Endothelial cell of umbilical vein (primary cell): ENCODE measurements around the gene MVP. TPM values are rescaled to one million over a fixed set of nuclear protein-coding genes. Genes with fewer than 3 reads are reported as not detected.

Experiments
- BruUV-seq: library from RNA; stranded (reverse); fragments of 400-500 nt; replicated peaks from 2 replicates; lab custom pipeline; 2021; lab: Mats Ljungman, UMichigan
- CTCF ChIA-PET: fragments of 300-600, 350-600 bp; sonication (Branson Sonifier 250); formaldehyde crosslinking; loops from one replicate; lab custom pipeline; 2021; ENCODE audit warnings: antibody characterized with exemption, inconsistent platforms; lab: Charles Lee
- POLR2A ChIA-PET: fragments of 300-600, 350-600 bp; sonication (Branson Sonifier 250); formaldehyde crosslinking; loops from one replicate; lab custom pipeline; 2021; ENCODE audit warnings: antibody characterized with exemption, inconsistent platforms; lab: Charles Lee
- DNase-seq: peaks from one replicate; pipeline ENCODE4 v3.0.0-alpha.2; 2011; ENCODE audit warnings: low read depth, low spot score
- FAIRE-seq: peaks from 2 replicates; lab custom pipeline; 2011; peaks lifted over from hg19 to GRCh38; lab: Jason Lieb, UNC
- H2AFZ ChIP-seq: 2 replicates; pipeline ENCODE4 v1.6.0; 2012; ENCODE audit warnings: low read depth, low read length, control low read depth, inconsistent platforms
- H3K27ac ChIP-seq: 2 replicates; pipeline ENCODE4 v1.5.1; 2011; ENCODE audit warnings: low read depth, mild to moderate bottlenecking, control low read depth, low read length, moderate library complexity; ENCODE audit not compliant: insufficient read depth
- H3K27me3 ChIP-seq, 2 experiments: 2 replicates each; pipeline versions ENCODE4 v1.6.0 to v1.6.1; 2011; ENCODE audit warnings: low read length in 2 of 2, mixed read lengths in 1 of 2; ENCODE audit not compliant: control insufficient read depth in 2 of 2, insufficient read depth in 2 of 2
- H3K36me3 ChIP-seq, 2 experiments: 2 replicates in 1 of 2; 3 replicates in 1 of 2; pipeline ENCODE4 v1.5.1; 2011; ENCODE audit warnings: low read length in 2 of 2, mild to moderate bottlenecking in 1 of 2, moderate library complexity in 1 of 2; ENCODE audit not compliant: control insufficient read depth in 2 of 2, insufficient read depth in 2 of 2; ENCODE audit errors: extremely low read depth in 1 of 2
- H3K4me1 ChIP-seq: 3 replicates; pipeline ENCODE4 v1.5.1; 2011; ENCODE audit warnings: mild to moderate bottlenecking, low read length; ENCODE audit not compliant: control insufficient read depth, insufficient read depth; ENCODE audit errors: extremely low read depth
- H3K4me2 ChIP-seq: 2 replicates; pipeline ENCODE4 v1.6.1; 2011; ENCODE audit warnings: low read length, control low read depth, mixed read lengths; ENCODE audit not compliant: insufficient read depth
- H3K4me3 ChIP-seq, 3 experiments: fragments of 200-600 bp in 1 of 3; sonication (generic), shearing (Covaris generic) in 1 of 3; replicated peaks in 1 of 3; 2 replicates each; pipeline ENCODE4 v1.5.1; 2011 to 2016; ENCODE audit warnings: control low read depth in 3 of 3, low read length in 3 of 3, mild to moderate bottlenecking in 2 of 3, inconsistent platforms in 1 of 3, low read depth in 1 of 3, moderate library complexity in 1 of 3; ENCODE audit not compliant: insufficient read depth in 1 of 3
- H3K79me2 ChIP-seq: 2 replicates; pipeline ENCODE4 v1.6.0; 2012; ENCODE audit warnings: low read length, inconsistent platforms; ENCODE audit not compliant: control insufficient read depth, insufficient read depth
- H3K9ac ChIP-seq: replicated peaks from 2 replicates; pipeline ENCODE3; 2011; ENCODE audit warnings: low read length, control low read depth; ENCODE audit not compliant: insufficient read depth; ENCODE audit errors: extremely low read depth
- H3K9me1 ChIP-seq: replicated peaks from 3 replicates; pipeline ENCODE4 v1.6.0; 2011; ENCODE audit warnings: mild to moderate bottlenecking, low read length; ENCODE audit not compliant: control insufficient read depth, insufficient read depth; ENCODE audit errors: extremely low read depth
- H3K9me3 ChIP-seq: replicated peaks from 2 replicates; pipeline ENCODE4 v1.5.1; 2012; ENCODE audit warnings: low read length, inconsistent platforms; ENCODE audit not compliant: control insufficient read depth, insufficient read depth
- H4K20me1 ChIP-seq: replicated peaks from 2 replicates; pipeline ENCODE3; 2011; ENCODE audit warnings: mild to moderate bottlenecking, low read length; ENCODE audit not compliant: control insufficient read depth, insufficient read depth; ENCODE audit errors: extremely low read depth
- EZH2 ChIP-seq: IDR thresholded peaks from 2 replicates; pipeline ENCODE4 v1.6.1; 2012; ENCODE audit warnings: borderline replicate concordance, low read depth, mild to moderate bottlenecking, moderate library complexity, low read length, inconsistent platforms; ENCODE audit not compliant: severe bottlenecking
- FOS ChIP-seq: IDR thresholded peaks from 2 replicates; pipeline ENCODE4 v1.6.1; 2011; ENCODE audit warnings: mild to moderate bottlenecking, low read length, moderate library complexity, borderline replicate concordance; ENCODE audit not compliant: insufficient read depth
- GATA2 ChIP-seq: IDR thresholded peaks from 2 replicates; pipeline ENCODE4 v1.7.0; 2011; ENCODE audit warnings: low read depth, mild to moderate bottlenecking, moderate library complexity, mixed read lengths, low read length; ENCODE audit not compliant: insufficient read length, insufficient read depth
- JUN ChIP-seq: IDR thresholded peaks from 2 replicates; pipeline ENCODE4 v1.6.1; 2011; ENCODE audit warnings: borderline replicate concordance, low read depth; ENCODE audit not compliant: insufficient read length, insufficient read depth
- MYC ChIP-seq: IDR thresholded peaks from one replicate; pipeline ENCODE4 v1.6.1; 2011; ENCODE audit warnings: mild to moderate bottlenecking, low read depth, low read length
- POLR2AphosphoS5 ChIP-seq: IDR thresholded peaks from 2 replicates; pipeline ENCODE4 v1.6.1; 2012; ENCODE audit warnings: low read depth, mild to moderate bottlenecking, control low read depth, low read length, moderate library complexity; ENCODE audit not compliant: insufficient read depth
- dilution Hi-C: fragments of 300-500 bp; cut with MboI; formaldehyde crosslinking; loops from one replicate; pipeline ENCODE4 v1.15.0; 2019; ENCODE audit warnings: low sequenced_read_pairs; ENCODE audit not compliant: extremely low pct_ligation_motif_present
- intact Hi-C: fragments of 100-400 bp; cut with micrococcal nuclease; formaldehyde crosslinking; loops from one replicate; pipeline ENCODE4 v1.10.0; 2022
- polyA plus RNA-seq, 4 experiments: library from polyadenylated mRNA; depleted of rRNA in 3 of 4; stranded (reverse) in 3 of 4; unstranded in 1 of 4; fragments of >200 nt; gene quantifications; 2 replicates each; pipeline versions ENCODE4 v1.2.1 to v1.2.3, GENCODE V29; 2011 to 2012; ENCODE audit warnings: missing spikeins in 1 of 4
- total RNA-seq: library from RNA; stranded (reverse); gene quantifications from 2 replicates; pipeline ENCODE4 v1.2.3, GENCODE V29; 2021
- TF ChIP-seq, protein P1 (sequence below): IDR thresholded peaks from 2 replicates; pipeline ENCODE4 v1.6.1; 2011; ENCODE audit not compliant: insufficient read depth, insufficient read length

MVP gene
- total and polyA plus RNA-seq, 2 donors (not counting 3 experiments of a cell fraction or from before 2014, with no cell fraction given), result 49.8 to 118 TPM

DNA sequence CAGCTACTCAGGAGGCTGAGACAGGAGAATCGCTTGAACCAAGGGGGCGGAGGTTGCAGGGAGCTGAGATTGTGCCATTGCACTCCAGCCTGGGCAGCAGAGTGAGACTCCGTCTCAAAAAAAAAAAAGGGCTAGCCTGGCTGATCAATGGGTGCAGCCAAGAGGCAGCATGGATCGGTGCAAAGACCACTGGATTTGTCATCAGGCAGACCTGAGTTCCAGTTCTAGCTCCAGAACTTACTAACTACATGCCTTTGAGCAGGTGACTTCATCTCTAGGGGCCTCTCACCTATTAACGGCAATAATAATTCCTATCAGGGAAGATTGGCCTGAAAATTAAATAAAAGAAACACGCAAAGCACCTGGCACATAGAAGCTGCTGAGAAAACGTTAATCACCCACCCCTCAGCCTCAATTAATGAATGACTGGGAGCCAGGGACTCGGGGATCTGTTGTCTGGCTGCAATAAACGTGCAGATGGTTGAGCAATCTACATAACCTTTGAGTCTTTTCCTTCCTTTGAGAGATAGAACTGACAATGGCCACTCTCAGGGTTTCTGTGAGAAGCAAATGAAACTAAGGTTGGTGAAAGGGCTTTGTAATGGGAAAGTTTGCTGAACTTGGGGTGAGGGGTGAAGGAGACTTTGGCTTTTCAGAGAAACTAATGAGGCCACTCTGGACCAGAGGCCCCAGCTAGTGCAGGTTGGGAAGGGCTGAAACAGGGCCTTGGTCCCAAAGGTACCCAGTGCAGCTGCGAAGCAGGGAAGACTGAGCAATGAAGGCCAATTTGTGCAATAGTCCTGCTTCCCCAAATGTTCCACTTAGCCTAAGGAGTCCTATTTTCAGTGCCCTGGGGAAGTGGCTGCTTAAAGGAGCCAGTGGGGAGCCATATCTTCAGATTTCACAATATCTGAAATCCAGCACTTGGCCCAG, 71.5 kb downstream of the MVP start:
- ChIA-PET POLR2A (interaction anchor here (0.5 kb wide), 1 partner anchor 142 kb away, joined by 5 read pairs; no protein-coding TSS in a partner anchor), CTCF (interaction anchor here (1.9 kb wide), 1 partner anchor 44 kb away, joined by 4 read pairs; no protein-coding TSS in a partner anchor)
- FAIRE-seq, result no peak
- H3K27me3 ChIP-seq, result no peaks in the 10 kb centered on the region
- TF ChIP-seq GATA2 (no peak), FOS (no peak)
- TF ChIP-seq, protein P1, sequence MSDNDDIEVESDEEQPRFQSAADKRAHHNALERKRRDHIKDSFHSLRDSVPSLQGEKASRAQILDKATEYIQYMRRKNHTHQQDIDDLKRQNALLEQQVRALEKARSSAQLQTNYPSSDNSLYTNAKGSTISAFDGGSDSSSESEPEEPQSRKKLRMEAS, result no peak
- no peak overlapping the region for H2AFZ ChIP-seq
- no peaks in the 10 kb centered on the region for H3K4me1 ChIP-seq
- no peak overlapping the region for H3K27ac ChIP-seq
- no peak overlapping the region for H3K4me3 ChIP-seq
- no peaks in the 10 kb centered on the region for H3K79me2 ChIP-seq
- no peaks in the 10 kb centered on the region for H4K20me1 ChIP-seq
- dilution Hi-C loops (no loop called here), intact Hi-C loops (no loop called here)
- no peak for DNase-seq
- no peak overlapping the region for H3K4me2 ChIP-seq
- H3K9ac ChIP-seq, result no peak overlapping the region
- no peaks in the 10 kb centered on the region for H3K9me3 ChIP-seq
- H3K36me3 ChIP-seq, result no peaks in the 10 kb centered on the region
- no peaks in the 10 kb centered on the region for H3K9me1 ChIP-seq
- BruUV-seq, result no TSS peak

DNA sequence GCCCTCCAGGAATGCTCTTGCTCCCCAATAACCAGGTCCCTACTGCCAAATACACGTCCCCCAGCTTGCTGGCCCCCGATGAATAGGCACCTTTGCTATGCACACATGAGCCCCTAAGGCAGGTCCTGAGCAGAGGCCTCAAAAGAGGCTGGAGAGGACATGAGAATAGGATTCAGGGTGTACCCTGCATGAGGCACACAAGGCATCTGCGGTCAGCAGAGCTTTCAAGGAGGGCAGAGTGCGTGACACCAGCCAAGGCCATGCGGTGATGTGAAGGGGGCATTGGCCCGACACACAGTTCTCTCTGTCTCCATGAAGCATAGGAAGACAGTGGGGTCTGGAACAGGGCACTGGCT, 72.2 kb downstream of the MVP start:
- Histone ChIP-seq H4K20me1 (no peaks in the 10 kb centered on the region), H3K4me3 (no peak overlapping the region), H2AFZ (no peak overlapping the region), H3K9me1 (no peaks in the 10 kb centered on the region), H3K9ac (no peak overlapping the region), H3K27me3 (no peaks in the 10 kb centered on the region), H3K9me3 (no peaks in the 10 kb centered on the region), H3K36me3 (no peaks in the 10 kb centered on the region), H3K27ac (no peak overlapping the region), H3K79me2 (no peaks in the 10 kb centered on the region), H3K4me2 (no peak overlapping the region), H3K4me1 (no peaks in the 10 kb centered on the region)
- DNase-seq (no peak), FAIRE-seq (no peak)
- no TSS peak for BruUV-seq
- dilution Hi-C loops (no loop called here), intact Hi-C loops (no loop called here)
- POLR2A ChIA-PET, result no interaction called here
- CTCF ChIA-PET, result interaction anchor here (1.9 kb wide), 1 partner anchor 44 kb away, joined by 4 read pairs; no protein-coding TSS in a partner anchor
- TF ChIP-seq GATA2, result no peak
- no peak for TF ChIP-seq MYC
- no peak for TF ChIP-seq POLR2AphosphoS5
- TF ChIP-seq JUN, result no peak
- no peak for TF ChIP-seq EZH2
